ENCODE results near the gene FYTTD1.

Gene FYTTD1

DNA sequence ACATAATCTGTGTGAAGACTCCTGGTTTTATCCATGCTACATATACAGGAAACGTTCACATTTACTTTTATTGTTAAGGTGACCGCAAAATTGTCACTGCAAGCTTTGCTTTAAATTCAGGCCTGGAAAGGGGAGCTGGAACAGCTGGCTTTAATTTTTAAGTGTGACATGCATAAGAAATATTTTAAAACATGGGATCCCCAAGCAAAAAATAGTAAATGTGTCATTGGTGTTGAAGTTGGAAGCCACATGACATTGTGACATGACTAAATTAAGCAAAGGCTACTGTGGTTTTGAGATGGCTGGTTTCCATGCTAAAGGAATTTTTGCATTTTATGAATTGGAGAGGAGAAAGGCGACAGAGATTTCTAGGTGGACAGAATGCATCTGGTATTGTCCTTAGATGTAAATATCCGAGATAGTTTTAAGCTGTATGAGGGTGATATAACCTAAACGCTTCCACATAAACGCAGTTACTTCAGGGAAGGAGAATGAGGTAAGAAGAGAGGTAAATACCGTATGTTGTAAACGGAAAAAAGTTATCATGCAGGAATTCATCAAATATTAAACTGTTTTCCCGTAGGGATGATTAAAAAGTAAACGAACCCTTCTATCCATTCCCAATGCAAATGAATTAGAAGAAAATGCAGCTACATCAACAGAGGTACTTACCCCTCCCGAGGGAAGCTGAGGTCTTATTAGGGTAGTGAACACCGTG is 927 bp upstream of the FYTTD1 start:
- ChIA-PET POLR2A (no interaction called here), CTCF (interaction anchor here (0.8 to 1.9 kb wide), 5 partner anchors 11 to 194 kb away, joined by 3 to 7 read pairs (median 4); no protein-coding TSS in a partner anchor)
- no peak for DNase-seq (ENCODE audit: low read depth, low spot score)
- TF ChIP-seq, protein P1, sequence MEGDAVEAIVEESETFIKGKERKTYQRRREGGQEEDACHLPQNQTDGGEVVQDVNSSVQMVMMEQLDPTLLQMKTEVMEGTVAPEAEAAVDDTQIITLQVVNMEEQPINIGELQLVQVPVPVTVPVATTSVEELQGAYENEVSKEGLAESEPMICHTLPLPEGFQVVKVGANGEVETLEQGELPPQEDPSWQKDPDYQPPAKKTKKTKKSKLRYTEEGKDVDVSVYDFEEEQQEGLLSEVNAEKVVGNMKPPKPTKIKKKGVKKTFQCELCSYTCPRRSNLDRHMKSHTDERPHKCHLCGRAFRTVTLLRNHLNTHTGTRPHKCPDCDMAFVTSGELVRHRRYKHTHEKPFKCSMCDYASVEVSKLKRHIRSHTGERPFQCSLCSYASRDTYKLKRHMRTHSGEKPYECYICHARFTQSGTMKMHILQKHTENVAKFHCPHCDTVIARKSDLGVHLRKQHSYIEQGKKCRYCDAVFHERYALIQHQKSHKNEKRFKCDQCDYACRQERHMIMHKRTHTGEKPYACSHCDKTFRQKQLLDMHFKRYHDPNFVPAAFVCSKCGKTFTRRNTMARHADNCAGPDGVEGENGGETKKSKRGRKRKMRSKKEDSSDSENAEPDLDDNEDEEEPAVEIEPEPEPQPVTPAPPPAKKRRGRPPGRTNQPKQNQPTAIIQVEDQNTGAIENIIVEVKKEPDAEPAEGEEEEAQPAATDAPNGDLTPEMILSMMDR (IDR thresholded peaks at IDR 0.05; ENCODE audit: insufficient read depth, low read length, missing control alignments) = no peak
- peak overlapping the region; percentile 79 for H3K4me3 ChIP-seq (ENCODE audit: low read depth, low read length)

DNA sequence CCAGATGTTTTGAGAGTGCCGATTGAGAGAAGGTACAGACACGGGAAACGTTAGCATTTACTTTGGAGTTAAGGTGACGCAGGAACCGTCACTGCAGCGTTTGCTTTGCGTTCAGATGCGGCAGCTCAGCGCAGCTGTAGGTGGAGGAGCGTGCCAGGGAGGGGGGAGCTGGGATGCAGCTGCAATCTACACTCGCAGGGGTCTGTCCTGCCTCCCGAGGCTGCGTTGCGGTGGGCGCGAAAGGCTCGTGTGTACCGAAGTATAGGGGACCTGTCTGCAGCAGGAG is 425 bp upstream of the FYTTD1 start:
- H3K4me3 ChIP-seq (ENCODE audit: low read depth, low read length) = peak overlapping the region; percentile 79
- TF ChIP-seq, protein P1 (IDR thresholded peaks at IDR 0.05; ENCODE audit: insufficient read depth, low read length, missing control alignments) = no peak
- CTCF ChIA-PET = interaction anchor here (1.2 to 1.9 kb wide), 4 partner anchors 11 to 150 kb away, joined by 3 to 7 read pairs (median 4); no protein-coding TSS in a partner anchor
- POLR2A ChIA-PET = no interaction called here
- no peak for DNase-seq (ENCODE audit: low read depth, low spot score)

DNA sequence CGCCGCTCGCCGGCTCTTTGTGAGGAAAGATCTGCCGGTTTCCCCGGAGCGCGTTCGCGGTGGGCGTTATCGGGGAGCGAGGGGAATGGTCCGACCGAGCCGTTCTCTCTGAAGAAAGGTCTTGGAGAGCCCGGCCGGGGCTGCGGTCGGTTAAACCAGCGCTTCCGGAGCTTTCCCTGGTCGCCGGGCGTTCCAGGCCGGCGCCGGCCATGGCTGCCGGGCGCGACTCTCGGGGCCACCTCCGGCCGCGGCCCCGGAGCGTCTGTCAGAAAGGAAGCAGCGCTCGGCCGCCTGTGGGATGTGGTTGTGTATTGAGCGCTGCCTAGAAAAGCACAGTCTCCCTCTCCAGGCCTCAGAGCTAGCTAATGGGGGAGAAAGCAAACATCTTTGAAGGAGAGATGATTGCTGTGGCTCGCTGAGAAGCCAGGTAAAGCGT is 731 bp downstream of the FYTTD1 start:
- DNase-seq (ENCODE audit: low read depth, low spot score) = no peak
- H3K4me3 ChIP-seq (ENCODE audit: low read depth, low read length) = peak overlapping the region; percentile 79
- ChIA-PET CTCF (interaction anchor here (0.7 to 1.4 kb wide), 3 partner anchors 9 to 192 kb away, joined by 3 read pairs; no protein-coding TSS in a partner anchor), POLR2A (interaction anchor here (0.8 kb wide), 1 partner anchor 39 kb away, joined by 3 read pairs; no protein-coding TSS in a partner anchor)
- TF ChIP-seq, protein P1 (IDR thresholded peaks at IDR 0.05; ENCODE audit: insufficient read depth, low read length, missing control alignments) = peak; percentile 16

DNA sequence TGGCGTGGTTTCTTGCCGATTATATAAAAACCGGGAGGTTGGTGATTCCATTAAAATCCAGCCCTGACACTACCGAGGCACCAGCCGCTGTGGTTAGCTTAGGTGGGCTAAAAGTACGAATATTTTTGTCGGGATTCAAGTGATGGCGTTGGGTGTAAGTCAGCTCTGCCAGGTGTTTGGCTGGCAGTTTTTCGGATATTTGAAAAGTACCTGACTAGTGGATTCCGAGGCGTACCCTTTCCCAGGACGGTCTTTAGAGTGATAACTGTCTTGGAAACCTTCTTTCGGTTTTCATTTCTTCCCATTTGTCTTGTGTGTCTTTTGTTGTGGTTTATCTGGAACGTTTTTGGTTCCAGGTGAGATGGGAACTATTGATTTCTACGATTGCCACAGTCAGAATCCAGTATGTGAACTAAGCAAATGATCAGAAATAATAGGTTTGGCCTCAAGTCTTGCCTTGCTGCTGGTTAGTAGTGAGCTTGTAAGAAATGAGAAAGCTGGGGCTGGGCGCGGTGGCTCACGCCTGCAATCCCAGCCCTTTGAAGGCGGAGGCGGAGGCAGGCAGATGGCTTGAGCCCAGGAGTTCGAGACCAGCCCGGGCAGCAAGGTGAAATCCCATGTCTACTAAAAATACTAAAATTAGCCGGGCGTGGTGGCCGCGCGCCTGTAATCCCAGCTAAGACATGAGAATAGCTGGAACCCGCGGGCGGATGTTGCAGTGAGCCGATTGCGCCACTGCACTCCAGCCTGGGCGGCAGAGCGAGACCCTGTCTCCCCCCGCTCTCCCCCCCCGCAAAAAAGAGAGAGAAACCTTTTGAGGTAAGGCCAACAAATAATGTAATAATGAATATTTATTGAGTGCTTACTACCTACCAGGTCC is 1.4 kb downstream of the FYTTD1 start:
- POLR2A ChIA-PET = interaction anchor here (0.8 kb wide), 1 partner anchor 39 kb away, joined by 3 read pairs; no protein-coding TSS in a partner anchor
- H3K4me3 ChIP-seq (ENCODE audit: low read depth, low read length) = peak overlapping the region; percentile 79
- no peak for DNase-seq (ENCODE audit: low read depth, low spot score)
- CTCF ChIA-PET = interaction anchor here (0.9 to 1.4 kb wide), 3 partner anchors 10 to 191 kb away, joined by 3 read pairs; no protein-coding TSS in a partner anchor
- TF ChIP-seq, protein P1 (IDR thresholded peaks at IDR 0.05; ENCODE audit: insufficient read depth, low read length, missing control alignments) = no peak

DNA sequence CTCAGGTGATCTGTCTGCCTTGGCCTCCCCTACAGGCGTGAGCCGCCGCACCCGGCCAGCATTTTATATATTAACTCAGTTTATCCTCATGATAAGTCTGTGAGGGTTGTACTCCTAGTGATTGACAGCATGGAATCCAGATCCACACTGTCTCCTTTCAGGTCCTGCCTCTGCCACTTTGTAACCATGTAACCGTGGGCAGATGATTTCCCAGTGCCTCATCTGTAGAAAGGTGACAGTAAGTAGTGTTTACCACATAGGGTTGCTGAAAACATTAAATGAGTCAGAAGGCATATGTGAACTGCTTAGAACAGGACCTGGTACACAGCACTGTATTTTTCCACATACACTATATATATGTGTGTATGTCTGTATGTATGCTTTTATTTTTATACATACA is 2.4 kb downstream of the FYTTD1 start:
- CTCF ChIA-PET = no interaction called here
- POLR2A ChIA-PET = no interaction called here
- H3K4me3 ChIP-seq (ENCODE audit: low read depth, low read length) = peak overlapping the region; percentile 79
- TF ChIP-seq, protein P1 (IDR thresholded peaks at IDR 0.05; ENCODE audit: insufficient read depth, low read length, missing control alignments) = no peak
- no peak for DNase-seq (ENCODE audit: low read depth, low spot score)

DNA sequence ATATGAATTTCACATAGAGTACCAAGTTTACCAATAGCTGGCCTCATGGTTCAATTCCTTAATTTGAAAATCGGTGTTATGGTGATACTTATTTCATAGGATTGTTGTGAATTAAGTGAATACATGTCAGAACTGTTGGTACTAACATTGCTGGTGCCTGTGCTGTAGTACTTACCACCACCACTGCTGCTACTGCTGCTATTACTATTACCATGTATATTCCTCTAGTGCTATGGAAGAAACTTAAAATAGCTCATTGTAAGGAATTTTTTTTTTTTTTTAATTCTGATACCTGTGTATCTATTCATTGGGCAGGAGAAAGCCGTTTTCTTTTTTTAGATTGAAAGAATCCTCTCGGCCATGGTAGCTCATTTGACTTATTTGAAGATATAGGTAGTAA is 3.6 kb downstream of the FYTTD1 start:
- TF ChIP-seq, protein P1 (IDR thresholded peaks at IDR 0.05; ENCODE audit: insufficient read depth, low read length, missing control alignments) = no peak
- POLR2A ChIA-PET = no interaction called here
- DNase-seq (ENCODE audit: low read depth, low spot score) = no peak

More for the DNA sequence above, 3.6 kb downstream of the FYTTD1 start:
- no peak overlapping the region for H3K4me3 ChIP-seq (ENCODE audit: low read depth, low read length)
- CTCF ChIA-PET = interaction anchor here (0.7 to 1.0 kb wide), 3 partner anchors 11 to 38 kb away, joined by 3 to 5 read pairs (median 4); partner anchors contain the start of gene RUBCN

Data from AG04449 (cell line).